ENCODE data around the gene SLC11A2.

DNA sequence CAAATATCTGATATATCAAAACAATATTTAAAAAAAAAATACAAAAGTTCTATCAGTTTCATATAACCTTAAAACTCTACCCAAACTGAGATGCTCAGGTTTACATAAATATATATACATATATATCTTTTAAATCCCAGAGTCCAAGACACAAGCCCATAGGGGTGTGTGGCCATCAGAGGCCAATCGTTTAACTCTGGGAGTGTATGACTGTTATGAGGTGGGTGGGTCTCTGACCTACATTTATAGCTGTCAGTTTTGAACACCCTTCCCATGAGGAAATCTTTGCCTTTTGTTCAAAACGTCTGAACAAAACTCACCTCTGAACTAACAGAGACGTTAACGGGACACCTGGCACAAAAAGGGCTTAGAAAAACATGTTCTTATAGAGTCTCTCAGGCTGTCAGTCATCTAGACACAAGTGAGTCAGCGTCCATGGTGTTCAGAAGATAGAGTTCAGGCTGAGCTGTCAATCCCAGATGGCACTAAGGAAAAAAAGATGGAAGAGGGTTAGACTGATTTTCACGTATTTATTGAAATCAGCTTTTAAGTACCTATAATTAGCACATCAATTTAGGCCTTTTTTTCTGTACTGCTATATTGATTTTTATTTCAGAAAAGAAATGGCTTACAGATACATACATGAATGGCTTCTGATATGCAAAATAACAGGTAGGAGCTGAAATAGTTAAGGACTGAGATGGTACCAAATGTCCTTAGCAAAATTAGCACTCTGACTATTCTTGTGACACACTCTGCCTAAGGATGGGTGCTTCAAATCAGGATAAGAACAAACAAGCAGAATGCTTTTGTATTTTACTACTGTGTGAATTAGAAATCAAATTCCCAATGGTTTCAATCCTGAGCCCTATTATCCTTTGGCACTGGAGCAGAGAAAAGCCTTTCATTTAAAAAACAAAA lies 44.6 kb downstream of the SLC11A2 start:
- TF ChIP-seq, protein P1, sequence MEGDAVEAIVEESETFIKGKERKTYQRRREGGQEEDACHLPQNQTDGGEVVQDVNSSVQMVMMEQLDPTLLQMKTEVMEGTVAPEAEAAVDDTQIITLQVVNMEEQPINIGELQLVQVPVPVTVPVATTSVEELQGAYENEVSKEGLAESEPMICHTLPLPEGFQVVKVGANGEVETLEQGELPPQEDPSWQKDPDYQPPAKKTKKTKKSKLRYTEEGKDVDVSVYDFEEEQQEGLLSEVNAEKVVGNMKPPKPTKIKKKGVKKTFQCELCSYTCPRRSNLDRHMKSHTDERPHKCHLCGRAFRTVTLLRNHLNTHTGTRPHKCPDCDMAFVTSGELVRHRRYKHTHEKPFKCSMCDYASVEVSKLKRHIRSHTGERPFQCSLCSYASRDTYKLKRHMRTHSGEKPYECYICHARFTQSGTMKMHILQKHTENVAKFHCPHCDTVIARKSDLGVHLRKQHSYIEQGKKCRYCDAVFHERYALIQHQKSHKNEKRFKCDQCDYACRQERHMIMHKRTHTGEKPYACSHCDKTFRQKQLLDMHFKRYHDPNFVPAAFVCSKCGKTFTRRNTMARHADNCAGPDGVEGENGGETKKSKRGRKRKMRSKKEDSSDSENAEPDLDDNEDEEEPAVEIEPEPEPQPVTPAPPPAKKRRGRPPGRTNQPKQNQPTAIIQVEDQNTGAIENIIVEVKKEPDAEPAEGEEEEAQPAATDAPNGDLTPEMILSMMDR (IDR thresholded peaks at IDR 0.05): no peak
- no peak for TF ChIP-seq EZH2 (IDR thresholded peaks at IDR 0.05; ENCODE audit: borderline replicate concordance, insufficient read depth, low read depth, low read length, poor library complexity, severe bottlenecking)
